GM23248 (cell line): Measurements from ENCODE around the gene XIRP2.

Source experiments
- EZH2 ChIP-seq: fragments of 200-600 bp; sonication (generic); IDR thresholded peaks from 2 replicates; pipeline ENCODE4 v1.6.1; 2018; ENCODE audit warnings: antibody characterized with exemption, mild to moderate bottlenecking; ENCODE audit not compliant: insufficient read depth, poor library complexity, severe bottlenecking
- EZH2phosphoT487 ChIP-seq: fragments of 200-600 bp; sonication (generic); IDR thresholded peaks from 2 replicates; pipeline ENCODE4 v1.6.1; 2018; ENCODE audit warnings: antibody characterized with exemption, moderate library complexity, mild to moderate bottlenecking, low read depth; ENCODE audit not compliant: insufficient read depth

DNA sequence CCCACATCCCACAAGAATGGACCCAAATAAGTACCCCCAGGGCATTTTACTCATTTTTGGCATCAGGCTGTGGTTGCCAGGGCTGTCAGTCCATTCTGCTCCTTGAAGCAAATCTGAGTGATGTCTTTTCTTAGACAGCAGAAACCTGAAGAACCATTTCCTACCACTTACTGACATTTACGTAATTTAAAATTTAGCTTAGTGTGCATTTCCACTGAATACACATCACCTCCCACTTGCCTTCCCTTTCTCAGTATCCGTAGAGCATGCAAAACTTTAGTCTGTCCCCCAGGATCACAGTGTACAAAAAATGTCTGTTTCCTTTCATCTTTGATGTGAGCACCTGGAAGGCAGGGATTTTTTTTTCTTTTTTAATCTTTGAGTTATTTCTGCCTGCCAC, 130.3 kb downstream of the XIRP2 start:
- TF ChIP-seq EZH2 (no peak), EZH2phosphoT487 (no peak)
